ENCODE data around the gene INSC. TPM values are rescaled to one million over a fixed set of nuclear protein-coding genes. Genes with fewer than 3 reads are reported as not detected.

INSC gene
- total and polyA plus RNA-seq, 2 of the 4 experiments (the other 2 are of a cell fraction) = 0.53 to 1.4 TPM

DNA sequence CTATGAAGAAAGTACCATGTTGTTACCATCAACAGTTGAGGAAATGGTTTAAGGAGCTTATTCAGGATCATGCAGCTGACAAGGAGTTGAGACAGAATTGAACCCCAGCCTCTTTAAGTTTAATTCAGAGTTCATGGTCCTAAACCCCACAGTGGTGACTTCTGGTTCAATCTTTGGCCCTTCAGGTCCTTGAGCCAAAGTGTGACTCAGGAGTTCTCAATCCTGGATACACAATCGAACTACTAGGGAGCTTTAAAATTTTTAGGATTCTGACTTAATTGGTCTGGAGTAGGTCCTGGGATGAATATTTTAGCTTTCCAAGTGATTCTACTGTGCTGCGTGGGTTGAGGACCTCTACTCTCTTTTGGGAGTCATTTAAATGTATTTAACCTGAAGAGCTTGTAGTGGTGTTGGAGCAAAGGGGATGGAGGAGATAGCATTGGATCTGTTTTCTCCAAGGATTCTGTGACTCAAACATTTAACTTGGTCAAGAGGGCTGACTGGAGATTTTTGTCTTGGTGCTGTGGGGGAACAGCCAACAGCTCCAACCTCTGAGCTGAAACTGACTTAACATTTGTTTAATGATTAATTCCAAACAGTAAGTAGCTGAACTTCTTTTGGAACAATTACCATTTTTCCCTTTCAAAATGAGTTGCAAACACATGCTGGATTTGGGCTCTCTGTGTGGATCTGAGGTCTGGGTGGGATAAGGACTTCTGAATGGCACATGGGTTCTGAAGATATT lies 80.1 kb downstream of the INSC start:
- Histone ChIP-seq H3K18ac (ENCODE audit: low read depth, low read length) (peak overlapping the region; percentile 48; the same call in 1 of the 2 replicates), H3K27me3 (ENCODE audit: control insufficient read depth, insufficient read depth, low read length) (no peaks in the 10 kb centered on the region), H3K14ac (replicated peaks; ENCODE audit: low read depth, low read length) (peak overlapping the region; percentile 35; the same call in 1 of the 2 replicates), H2AK9ac (replicated peaks; ENCODE audit: low read depth, low read length, poor library complexity) (no peak overlapping the region), H3K4me2 (ENCODE audit: low read depth, low read length) (0 out of 2 replicates have a peak overlapping the region, but pooled peaks have one; percentile 6), H2AFZ (replicated peaks; ENCODE audit: low read length, poor library complexity) (no peak overlapping the region), H3K56ac (ENCODE audit: extremely low read depth, insufficient read depth, low read length) (peak overlapping the region; percentile 46; the same call in 1 of the 2 replicates), H3K9me1 (ENCODE audit: insufficient read depth, low read length) (peaks cover 20% of the 10 kb centered on the region), H3K9ac (ENCODE audit: low read depth, low read length) (no peak overlapping the region), H3K9me3 (ENCODE audit: control insufficient read depth, insufficient read depth, low read length) (no peaks in the 10 kb centered on the region), H2BK5ac (ENCODE audit: low read depth, low read length, poor library complexity, severe bottlenecking) (peak overlapping the region; percentile 58), H2BK20ac (ENCODE audit: low read depth, low read length) (peak overlapping the region; percentile 47), H3K27ac (ENCODE audit: insufficient read depth, low read length) (peak overlapping the region; percentile 39), H4K20me1 (ENCODE audit: insufficient read depth, low read length) (no peaks in the 10 kb centered on the region), H2BK120ac (ENCODE audit: low read depth, low read length) (peak overlapping the region; percentile 64), H4K5ac (ENCODE audit: low read depth, low read length) (no peak overlapping the region), H4K91ac (ENCODE audit: insufficient read depth, low read depth, low read length) (peak overlapping the region; percentile 54; the same call in 1 of the 2 replicates), H4K8ac (ENCODE audit: low read depth in 2 of 2, low read length in 2 of 2) (peak overlapping the region in 1 of 2 experiments; percentile 48; a peak in 1 of 4 replicates), H3K79me1 (ENCODE audit: low read depth in 1 of 2, low read length in 2 of 2) (no peaks in the 10 kb centered on the region), H2AK5ac (ENCODE audit: low read depth, low read length) (0 out of 2 replicates have a peak overlapping the region, but pooled peaks have one; percentile 73), H3K36me3 (ENCODE audit: control insufficient read depth, insufficient read depth, low read length) (no peaks in the 10 kb centered on the region), H3K23ac (ENCODE audit: low read depth, low read length) (peak overlapping the region; percentile 17), H3K4me1 (ENCODE audit: control insufficient read depth, insufficient read depth, low read length) (peaks cover 23% of the 10 kb centered on the region), H3K4ac (ENCODE audit: low read depth, low read length) (peak overlapping the region; percentile 61), H2BK15ac (ENCODE audit: low read depth, low read length) (peak overlapping the region; percentile 65; the same call in 1 of the 3 replicates), H3K4me3 (ENCODE audit: insufficient read depth, low read depth, low read length) (no peak overlapping the region)
- ChIA-PET CTCF (interaction anchor here (0.7 to 2.0 kb wide), 3 partner anchors 9 to 95 kb away, joined by 3 to 8 read pairs (median 8); no protein-coding TSS in a partner anchor), POLR2A (ENCODE audit: unreplicated experiment) (no interaction called here)
- dilution Hi-C loops (cut with HindIII; ENCODE audit: low sequenced_read_pairs, unreplicated experiment) = no loop called here
- peak; percentile 72 for ATAC-seq (ENCODE audit: low read depth)
- BruUV-seq (replicated peaks) = no TSS peak
- in situ Hi-C loops (cut with MboI; ENCODE audit: low sequenced_read_pairs) = loop anchor here (5.0 kb wide), 1 partner anchor 88 kb away; no protein-coding TSS in a partner anchor
- DNase-seq = peak; percentile 82
- intact Hi-C loops (cut with micrococcal nuclease) = loop anchor here (5.0 to 10.0 kb wide), 3 partner anchors 33 to 670 kb away; partner anchors contain the start of gene PSMA1
- TF ChIP-seq MXI1 (IDR thresholded peaks at IDR 0.05; ENCODE audit: borderline replicate concordance, low read depth, low read length) (no peak), MAFK (IDR thresholded peaks at IDR 0.05; ENCODE audit: low read depth, low read length) (peak; percentile 11; the same call in 1 of the 2 replicates)
- 88% methylated on average over 1 of the region's 2 CpGs; no CpG with 5 or more reads in 1 of the 2 experiments for WGBS, 2 experiments (ENCODE audit: extremely low coverage in 2 of 2, insufficient read length in 1 of 2)
